ENCODE measurements around the gene PLPP7. TPM values are rescaled to one million over a fixed set of nuclear protein-coding genes. Genes with fewer than 3 reads are reported as not detected.

Gene PLPP7
- polyA plus RNA-seq, 1 donor (not counting 4 experiments of a cell fraction or from before 2014, with no cell fraction given), result not detected

- Histone ChIP-seq H3K9me3 (ENCODE audit: control insufficient read depth, low read depth, low read length) (no peaks in the 10 kb centered on the region), H3K27ac (ENCODE audit: control insufficient read depth, insufficient read depth, low read length) (no peak overlapping the region), H4K20me1 (ENCODE audit: control insufficient read depth, extremely low read depth, insufficient read depth, low read length) (no peaks in the 10 kb centered on the region), H2AFZ (ENCODE audit: control insufficient read depth, low read length) (no peak overlapping the region), H3K79me2 (ENCODE audit: control insufficient read depth, insufficient read depth, low read length) (no peaks in the 10 kb centered on the region), H3K27me3 (ENCODE audit: control insufficient read depth, extremely low read depth, insufficient read depth, low read length) (peaks cover 6% of the 10 kb centered on the region), H3K4me2 (ENCODE audit: control insufficient read depth, extremely low read depth, insufficient read depth, low read depth, low read length) (no peak overlapping the region), H3K9ac (ENCODE audit: control insufficient read depth, extremely low read depth, insufficient read depth, low read length) (no peak overlapping the region), H3K9me1 (ENCODE audit: control insufficient read depth, extremely low read depth, insufficient read depth, low read length) (no peaks in the 10 kb centered on the region), H3K4me3 (ENCODE audit: control insufficient read depth in 2 of 3, extremely low read depth in 1 of 3, insufficient read depth in 2 of 3, low read depth in 1 of 3, low read length in 3 of 3) (no peak overlapping the region), H3K4me1 (ENCODE audit: control insufficient read depth, extremely low read depth, insufficient read depth, low read length) (peaks cover 11% of the 10 kb centered on the region), H3K36me3 (ENCODE audit: control insufficient read depth in 2 of 2, extremely low read depth in 1 of 2, insufficient read depth in 2 of 2, low read length in 2 of 2) (no peaks in the 10 kb centered on the region)
- TF ChIP-seq, protein P1, sequence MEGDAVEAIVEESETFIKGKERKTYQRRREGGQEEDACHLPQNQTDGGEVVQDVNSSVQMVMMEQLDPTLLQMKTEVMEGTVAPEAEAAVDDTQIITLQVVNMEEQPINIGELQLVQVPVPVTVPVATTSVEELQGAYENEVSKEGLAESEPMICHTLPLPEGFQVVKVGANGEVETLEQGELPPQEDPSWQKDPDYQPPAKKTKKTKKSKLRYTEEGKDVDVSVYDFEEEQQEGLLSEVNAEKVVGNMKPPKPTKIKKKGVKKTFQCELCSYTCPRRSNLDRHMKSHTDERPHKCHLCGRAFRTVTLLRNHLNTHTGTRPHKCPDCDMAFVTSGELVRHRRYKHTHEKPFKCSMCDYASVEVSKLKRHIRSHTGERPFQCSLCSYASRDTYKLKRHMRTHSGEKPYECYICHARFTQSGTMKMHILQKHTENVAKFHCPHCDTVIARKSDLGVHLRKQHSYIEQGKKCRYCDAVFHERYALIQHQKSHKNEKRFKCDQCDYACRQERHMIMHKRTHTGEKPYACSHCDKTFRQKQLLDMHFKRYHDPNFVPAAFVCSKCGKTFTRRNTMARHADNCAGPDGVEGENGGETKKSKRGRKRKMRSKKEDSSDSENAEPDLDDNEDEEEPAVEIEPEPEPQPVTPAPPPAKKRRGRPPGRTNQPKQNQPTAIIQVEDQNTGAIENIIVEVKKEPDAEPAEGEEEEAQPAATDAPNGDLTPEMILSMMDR (optimal IDR thresholded peaks at IDR 0.05 in 1 of 3, IDR thresholded peaks at IDR 0.05 in 1 of 3, conservative IDR thresholded peaks at IDR 0.05 in 1 of 3; ENCODE audit: extremely low read depth in 1 of 3, insufficient read depth in 2 of 3, low read length in 3 of 3), result no peak
- TF ChIP-seq EZH2 (IDR thresholded peaks at IDR 0.05; ENCODE audit: low read length), result no peak
- no peak for FAIRE-seq
- DNase-seq (ENCODE audit: low read depth, low spot score), result no peak
- dilution Hi-C loops (cut with MboI; ENCODE audit: extremely low pct_ligation_motif_present, low sequenced_read_pairs), result no loop called here
These were observed 30.1 kb upstream of the PLPP7 start for GRCh38 chr9:131259432-131259898.

DNA sequence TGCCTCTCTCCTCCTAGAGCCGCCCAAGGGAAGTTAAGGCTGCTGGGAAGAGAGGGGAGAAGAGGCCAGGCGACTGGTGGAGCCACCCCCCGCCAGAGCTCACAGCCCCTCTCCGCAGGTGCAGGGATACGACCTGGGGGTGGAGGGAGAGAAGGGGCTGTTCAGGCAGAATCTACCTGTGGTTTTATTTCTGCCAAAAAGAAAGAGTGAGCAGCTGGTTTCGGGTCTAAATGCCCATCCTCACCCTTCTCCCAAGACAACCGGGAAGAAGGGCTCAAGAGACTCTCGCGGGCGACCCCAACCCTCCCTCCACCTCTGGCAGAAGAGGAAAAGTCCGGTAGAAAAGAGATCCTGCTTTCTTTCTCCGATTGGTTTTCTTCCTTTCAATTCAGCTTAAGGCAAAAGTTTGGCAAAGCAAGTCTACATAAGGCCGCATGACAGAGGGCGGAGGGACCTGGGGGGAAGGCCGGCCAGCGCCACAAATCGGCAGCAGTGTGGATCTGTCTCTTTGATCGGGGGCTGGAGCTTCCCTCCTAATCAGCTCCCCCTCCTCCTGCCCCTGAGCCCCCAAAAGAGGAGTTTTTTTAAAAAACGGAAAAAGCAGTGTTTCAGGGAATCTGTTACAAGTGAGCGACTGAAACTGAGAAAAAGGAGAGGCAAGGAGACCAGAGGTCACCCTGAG, 29.5 kb upstream of the PLPP7 start:
- no peaks in the 10 kb centered on the region for H3K79me2 ChIP-seq (ENCODE audit: control insufficient read depth, insufficient read depth, low read length)
- FAIRE-seq (no peak), DNase-seq (ENCODE audit: low read depth, low spot score) (no peak)
- H2AFZ ChIP-seq (ENCODE audit: control insufficient read depth, low read length), result no peak overlapping the region
- TF ChIP-seq, protein P1 (optimal IDR thresholded peaks at IDR 0.05 in 1 of 3, IDR thresholded peaks at IDR 0.05 in 1 of 3, conservative IDR thresholded peaks at IDR 0.05 in 1 of 3; ENCODE audit: extremely low read depth in 1 of 3, insufficient read depth in 2 of 3, low read length in 3 of 3), result no peak
- no peak for TF ChIP-seq EZH2 (IDR thresholded peaks at IDR 0.05; ENCODE audit: low read length)
- no peaks in the 10 kb centered on the region for H4K20me1 ChIP-seq (ENCODE audit: control insufficient read depth, extremely low read depth, insufficient read depth, low read length)
- dilution Hi-C loops (cut with MboI; ENCODE audit: extremely low pct_ligation_motif_present, low sequenced_read_pairs), result no loop called here
- H3K36me3 ChIP-seq (ENCODE audit: control insufficient read depth in 2 of 2, extremely low read depth in 1 of 2, insufficient read depth in 2 of 2, low read length in 2 of 2), result no peaks in the 10 kb centered on the region
- H3K4me2 ChIP-seq (ENCODE audit: control insufficient read depth, extremely low read depth, insufficient read depth, low read depth, low read length), result no peak overlapping the region
- H3K27ac ChIP-seq (ENCODE audit: control insufficient read depth, insufficient read depth, low read length), result no peak overlapping the region
- H3K27me3 ChIP-seq (ENCODE audit: control insufficient read depth, extremely low read depth, insufficient read depth, low read length), result peaks cover 6% of the 10 kb centered on the region
- no peak overlapping the region for H3K4me3 ChIP-seq (ENCODE audit: control insufficient read depth in 2 of 3, extremely low read depth in 1 of 3, insufficient read depth in 2 of 3, low read depth in 1 of 3, low read length in 3 of 3)
- H3K9me3 ChIP-seq (ENCODE audit: control insufficient read depth, low read depth, low read length), result no peaks in the 10 kb centered on the region
- H3K4me1 ChIP-seq (ENCODE audit: control insufficient read depth, extremely low read depth, insufficient read depth, low read length), result peaks cover 11% of the 10 kb centered on the region
- H3K9me1 ChIP-seq (ENCODE audit: control insufficient read depth, extremely low read depth, insufficient read depth, low read length), result no peaks in the 10 kb centered on the region
- no peak overlapping the region for H3K9ac ChIP-seq (ENCODE audit: control insufficient read depth, extremely low read depth, insufficient read depth, low read length)

Data from keratinocyte (primary cell).